DLD1 (cell line): ENCODE measurements around the gene RAPGEF1.
"Not testable (repeated sequence)": the region's sequence is repeated elsewhere in the genome, so short reads cannot be mapped to it uniquely, and the experiment has no call there.

Experiments used
- in situ Hi-C: cut with HindIII; loops from 2 replicates; pipeline ENCODE4 v1.10.0; 2017; ENCODE audit warnings: low sequenced_read_pairs

The RAPGEF1 gene

GRCh38 chr9:131670247-131671132, 69.4 kb downstream of the RAPGEF1 start:
- in situ Hi-C loops, result no loop called here

DNA sequence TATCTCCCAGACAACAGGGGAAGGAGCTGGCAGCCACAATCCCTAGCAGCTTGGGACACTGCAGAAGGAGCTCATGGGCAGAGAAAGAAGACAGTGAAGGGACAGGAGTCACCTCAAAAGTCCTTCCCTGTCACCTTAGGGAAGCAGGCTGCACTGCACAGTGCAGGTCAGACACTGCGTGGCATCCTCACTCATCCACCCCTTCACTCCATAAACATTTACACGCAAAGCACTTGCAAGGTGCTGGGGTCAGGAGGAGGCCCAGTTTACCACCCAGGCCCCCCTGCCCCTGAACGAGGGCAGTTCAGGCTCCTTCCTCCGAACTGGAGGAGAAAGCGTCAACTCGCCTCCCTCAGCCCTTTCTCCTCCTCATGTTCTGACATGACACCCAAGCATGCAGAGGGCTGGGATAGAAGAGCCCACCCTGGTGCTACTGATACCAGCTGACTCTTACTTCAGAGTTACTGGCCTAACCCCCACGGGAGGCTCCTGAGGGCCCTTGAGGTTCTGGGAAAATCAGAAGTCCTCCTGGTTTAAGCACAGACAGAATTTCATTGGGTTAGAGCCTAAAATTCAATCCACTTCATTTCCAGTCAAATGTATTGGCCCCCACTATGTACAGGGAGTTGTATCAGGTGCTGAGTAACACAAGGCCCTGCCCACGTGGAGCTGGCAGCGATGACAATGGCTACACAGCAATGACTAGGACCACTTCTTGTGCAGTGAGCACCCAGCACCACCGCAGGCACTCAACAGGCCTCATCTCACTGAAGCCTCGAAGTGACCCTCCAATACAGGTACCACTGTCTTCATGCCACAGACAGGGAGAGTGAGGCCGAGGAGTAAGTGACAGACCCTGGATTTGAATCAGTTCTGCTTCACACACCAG, 70.4 kb downstream of the RAPGEF1 start:
- in situ Hi-C loops, result no loop called here

DNA sequence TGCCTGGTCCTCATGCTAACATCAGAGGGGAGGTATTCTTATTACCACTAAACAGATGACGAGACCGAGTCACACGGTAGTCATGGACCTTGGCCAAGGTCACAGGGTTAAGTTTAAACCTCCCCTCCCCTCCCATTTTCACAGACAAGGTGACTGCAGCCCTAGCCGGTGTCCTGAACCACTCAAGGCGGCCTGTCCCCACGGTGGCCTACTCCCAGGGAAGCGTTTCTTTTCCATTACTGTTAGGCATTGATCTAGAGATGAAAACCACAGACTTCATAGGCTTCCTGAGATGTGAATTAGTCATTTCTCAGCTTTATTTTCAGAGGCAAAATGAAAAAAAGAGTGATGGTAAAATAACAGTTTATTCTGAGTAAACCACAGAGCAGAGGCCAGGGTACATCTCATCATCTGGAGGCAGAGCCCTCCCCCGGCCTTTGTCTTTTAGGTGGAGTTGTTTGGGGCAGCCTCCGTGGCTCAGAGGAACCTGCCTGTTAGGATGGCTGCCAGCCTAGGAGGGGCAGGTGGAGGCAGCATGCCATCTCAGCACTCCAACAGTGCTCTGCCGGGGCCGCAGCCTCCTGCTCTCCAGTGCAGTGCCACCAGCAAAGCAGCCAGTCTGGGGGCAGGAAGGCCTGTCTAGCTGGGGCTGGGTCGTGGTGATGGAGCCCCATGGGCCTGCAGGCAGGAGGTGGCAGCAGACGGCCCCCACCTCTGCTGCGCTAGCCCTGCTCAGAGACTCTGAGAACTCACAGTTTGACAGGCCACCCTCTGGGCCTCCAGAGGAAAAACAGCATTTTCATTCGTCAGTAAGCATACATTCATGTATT, 71.2 kb downstream of the RAPGEF1 start:
- in situ Hi-C loops, result no loop called here

DNA sequence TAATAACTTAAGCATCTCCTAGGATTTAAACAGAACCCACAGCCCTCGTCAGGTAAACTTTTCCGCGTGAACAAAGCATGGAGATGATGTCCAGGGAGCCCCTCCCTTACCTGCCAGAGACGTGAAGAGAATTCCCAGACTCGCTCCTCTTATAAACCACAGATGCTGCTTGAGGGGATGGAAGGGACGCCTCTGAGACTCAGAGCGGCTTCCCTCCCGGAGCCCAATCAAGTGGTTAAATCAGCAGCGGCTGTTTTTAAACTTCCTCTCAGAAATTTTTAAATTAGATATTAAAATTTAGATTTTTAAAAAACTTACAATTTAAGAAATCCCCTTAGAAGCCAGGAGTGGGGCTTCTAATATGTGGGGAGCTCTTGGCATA, 71.8 kb downstream of the RAPGEF1 start:
- in situ Hi-C loops, result no loop called here

DNA sequence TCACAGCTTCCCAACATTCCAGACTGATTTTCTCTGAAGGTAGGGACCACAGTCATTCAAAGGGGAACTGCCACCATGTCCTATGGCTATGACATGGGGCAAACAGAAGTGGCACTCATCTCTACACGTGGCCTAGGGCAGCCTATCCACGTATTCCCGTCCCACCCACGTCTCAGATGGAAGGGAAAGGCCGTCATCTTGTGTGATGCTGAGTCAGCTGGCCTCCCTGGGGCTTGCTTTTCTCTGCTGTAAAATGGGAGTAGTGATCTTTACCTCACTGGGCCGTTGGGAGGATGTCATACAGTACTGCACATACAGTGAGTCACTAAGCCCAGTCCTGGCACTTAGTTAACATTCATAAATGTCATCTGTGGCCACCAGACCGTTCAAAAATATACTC, 72.3 kb downstream of the RAPGEF1 start:
- in situ Hi-C loops, result no loop called here

DNA sequence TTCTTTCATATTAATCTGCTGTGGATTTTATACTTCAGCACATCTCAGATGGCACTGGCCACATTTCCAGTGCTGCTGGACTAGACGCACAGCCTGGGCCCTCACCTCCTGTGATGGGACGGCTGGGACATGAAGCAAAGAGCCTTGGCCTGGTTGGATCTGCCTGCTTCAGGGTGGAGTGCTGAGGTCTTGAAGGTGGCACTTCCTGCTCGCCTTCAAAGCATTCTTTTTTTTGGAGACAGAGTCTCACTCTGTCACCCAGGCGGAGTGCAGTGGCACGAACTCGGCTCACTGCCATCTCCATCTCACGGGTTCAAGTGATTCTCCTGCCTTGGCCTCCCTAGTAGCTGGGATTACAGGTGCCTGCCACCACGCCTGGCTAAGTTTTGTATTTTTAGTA, 73.1 kb downstream of the RAPGEF1 start:
- in situ Hi-C loops, result no loop called here

- in situ Hi-C loops, result no loop called here
Measured at GRCh38 chr9:131666029-131666428, 73.8 kb downstream of the RAPGEF1 start.

DNA sequence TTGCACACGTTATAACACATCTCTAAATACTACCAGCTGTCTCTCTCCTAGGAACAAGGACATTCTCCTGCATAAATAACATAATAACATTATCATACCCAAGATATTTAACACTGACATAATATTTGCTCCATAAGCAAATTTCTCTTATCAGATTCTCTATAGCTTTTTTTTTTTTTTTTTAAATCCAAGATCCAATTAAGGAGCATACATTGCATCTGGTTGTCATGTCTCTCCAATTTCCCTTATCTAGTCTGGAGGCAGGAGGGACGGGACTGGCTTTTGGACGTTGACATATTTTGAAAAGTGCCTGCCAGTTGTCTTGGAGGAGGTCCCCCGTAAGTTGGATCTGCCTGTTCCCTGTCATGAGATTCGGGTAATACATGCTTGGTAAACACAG, 76.6 kb downstream of the RAPGEF1 start:
- in situ Hi-C loops, result no loop called here

DNA sequence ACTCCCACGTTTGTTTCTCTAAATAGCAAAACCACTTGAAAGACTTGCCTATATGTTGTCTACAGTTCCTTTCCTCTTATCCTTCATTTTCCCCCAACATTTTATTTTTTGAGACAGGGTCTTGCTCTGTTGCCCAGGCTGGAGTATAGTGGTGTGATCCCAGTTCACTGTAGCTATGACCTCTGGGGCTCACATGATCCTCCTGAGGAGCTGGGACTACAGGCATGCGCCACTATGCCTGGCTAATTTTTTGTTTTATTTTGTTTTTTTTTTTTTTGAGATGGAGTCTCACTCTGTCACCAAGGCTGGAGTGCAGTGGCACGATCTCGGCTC, 77.6 kb downstream of the RAPGEF1 start:
- in situ Hi-C loops, result not testable (repeated sequence)

DNA sequence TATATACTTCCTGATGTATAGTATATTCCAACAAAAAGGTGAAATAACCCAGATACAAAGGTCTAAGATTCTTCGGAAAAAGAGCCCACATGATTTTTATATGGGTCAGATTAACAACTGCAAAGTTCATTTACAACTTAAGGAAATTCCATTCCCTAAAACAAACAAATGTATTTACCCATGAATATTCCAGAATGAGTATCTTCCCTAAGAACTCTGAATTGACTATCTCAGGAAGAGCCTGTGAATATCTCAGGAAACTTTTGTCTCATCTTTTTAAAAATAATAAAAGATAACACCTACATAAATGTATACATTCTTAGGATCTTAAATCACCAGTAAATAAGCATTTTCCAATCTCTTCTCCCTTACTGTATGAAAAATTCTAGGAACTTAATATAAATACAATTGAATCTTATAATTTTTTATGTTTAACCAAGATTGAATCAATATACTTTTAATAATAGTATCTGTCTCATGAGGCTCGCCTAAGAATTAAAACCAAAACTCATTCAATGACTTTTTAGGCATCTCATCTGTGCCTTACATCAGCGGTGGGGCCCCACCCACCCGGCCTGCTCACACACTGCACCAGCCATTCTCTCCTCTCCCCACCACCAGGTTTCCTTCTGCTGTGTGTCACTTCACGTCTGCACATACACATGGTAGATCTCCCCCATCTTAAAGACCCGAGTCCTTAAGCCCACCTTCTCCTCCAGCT, 78.1 kb downstream of the RAPGEF1 start:
- in situ Hi-C loops, result no loop called here

DNA sequence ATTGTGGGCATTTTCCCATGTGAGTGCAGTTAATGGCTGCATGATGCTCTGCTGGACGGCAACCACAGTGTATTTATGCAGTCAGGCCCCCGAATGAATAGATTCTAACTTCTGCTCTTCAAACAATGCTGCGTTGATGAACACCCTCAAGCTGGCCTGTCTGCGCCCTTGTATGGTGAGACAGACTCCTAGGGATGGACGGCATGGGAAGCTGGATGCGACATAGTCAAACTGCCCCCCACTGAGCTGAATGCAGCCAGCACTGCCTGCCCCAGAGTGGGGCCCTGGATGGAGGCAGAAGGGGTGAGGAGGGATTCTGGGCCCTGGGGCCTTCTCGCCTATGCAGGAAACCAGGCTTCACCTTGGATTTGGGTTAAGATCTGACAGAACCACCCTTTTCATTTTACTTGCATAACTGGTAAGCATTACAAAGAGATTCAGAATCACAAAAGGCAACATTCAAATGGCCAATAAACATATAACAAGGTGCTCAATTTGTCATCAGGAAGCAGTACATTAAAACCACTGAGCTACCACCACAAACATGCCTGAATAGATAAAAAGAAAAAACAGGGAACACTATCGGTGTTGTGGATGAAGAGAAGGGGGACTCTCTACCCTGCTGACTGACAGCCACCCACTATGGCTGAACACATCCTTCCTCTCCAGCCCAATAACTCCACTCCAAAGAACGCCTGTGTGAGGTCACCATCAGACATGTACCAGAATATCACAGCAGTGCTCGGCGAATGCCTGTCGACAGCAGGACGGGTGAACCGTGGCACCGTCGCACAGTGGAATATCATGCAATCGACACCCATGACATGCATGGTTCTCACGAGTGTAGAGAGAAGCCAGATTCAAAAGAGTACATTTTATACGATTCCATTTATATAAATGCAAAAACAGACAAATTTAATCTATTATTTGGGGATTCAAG, 79.1 kb downstream of the RAPGEF1 start:
- in situ Hi-C loops, result no loop called here

DNA sequence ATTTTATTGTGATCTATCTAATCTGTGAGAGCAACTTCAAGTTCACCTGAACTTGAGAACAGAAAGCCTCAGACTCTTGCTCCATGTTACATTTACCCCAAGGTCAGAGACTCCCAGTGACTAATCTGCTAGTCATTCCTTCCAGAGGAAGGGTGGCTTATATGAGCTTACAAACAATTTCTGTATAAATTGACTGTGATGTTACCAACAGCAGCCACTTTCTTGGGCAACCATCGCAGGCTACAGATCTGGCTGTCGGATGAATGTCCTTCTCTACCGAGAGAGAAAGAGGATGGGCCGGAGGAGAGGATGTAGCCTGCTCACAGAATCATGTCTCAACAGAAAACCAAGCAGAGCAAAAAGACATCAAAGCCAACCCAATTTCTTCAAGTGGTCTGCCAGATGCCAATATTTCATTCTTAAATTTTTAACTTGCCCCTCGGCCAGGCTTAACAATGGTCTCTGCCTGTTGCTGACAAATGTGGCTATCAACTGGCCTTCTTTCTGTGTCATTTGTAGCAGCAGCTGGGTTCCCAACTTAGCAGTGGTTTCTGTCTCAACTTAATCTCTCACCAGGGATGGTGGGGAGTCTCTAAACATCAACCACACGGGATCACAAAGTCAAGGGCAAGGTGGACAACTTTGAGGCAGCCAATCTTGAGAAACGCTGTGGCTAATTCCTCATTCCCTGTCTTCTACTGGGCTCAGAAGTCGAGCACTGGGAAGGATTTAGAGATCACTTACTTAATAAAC, 81.3 kb downstream of the RAPGEF1 start:
- in situ Hi-C loops, result no loop called here

DNA sequence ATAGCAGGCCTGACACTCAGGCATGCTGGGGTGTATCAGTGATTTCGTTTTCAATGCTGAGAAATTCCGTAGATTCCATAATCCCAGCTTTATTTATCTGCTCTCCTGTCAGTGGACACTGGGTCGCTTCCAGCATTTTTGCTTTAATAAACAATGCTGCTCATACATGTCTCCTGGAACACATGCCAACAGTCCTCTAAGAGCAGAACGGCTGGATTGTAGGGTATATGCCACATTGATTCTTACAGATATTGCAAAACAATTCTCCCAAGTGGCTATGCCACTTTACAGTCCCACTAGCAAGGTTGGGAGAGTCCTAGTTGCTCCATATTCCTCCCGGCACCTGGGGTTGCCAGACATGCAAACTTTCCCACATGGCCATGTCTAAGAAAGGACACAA, 81.9 kb downstream of the RAPGEF1 start:
- in situ Hi-C loops, result no loop called here

- in situ Hi-C loops, result no loop called here
Measured at GRCh38 chr9:131657456-131657855, 82.4 kb downstream of the RAPGEF1 start.

- in situ Hi-C loops, result no loop called here
Measured at GRCh38 chr9:131657037-131657377, 82.9 kb downstream of the RAPGEF1 start.

- in situ Hi-C loops, result no loop called here
Measured at GRCh38 chr9:131656356-131657036, 83.4 kb downstream of the RAPGEF1 start.

GRCh38 chr9:131654369-131654768, 85.5 kb downstream of the RAPGEF1 start:
- in situ Hi-C loops, result not testable (repeated sequence)

DNA sequence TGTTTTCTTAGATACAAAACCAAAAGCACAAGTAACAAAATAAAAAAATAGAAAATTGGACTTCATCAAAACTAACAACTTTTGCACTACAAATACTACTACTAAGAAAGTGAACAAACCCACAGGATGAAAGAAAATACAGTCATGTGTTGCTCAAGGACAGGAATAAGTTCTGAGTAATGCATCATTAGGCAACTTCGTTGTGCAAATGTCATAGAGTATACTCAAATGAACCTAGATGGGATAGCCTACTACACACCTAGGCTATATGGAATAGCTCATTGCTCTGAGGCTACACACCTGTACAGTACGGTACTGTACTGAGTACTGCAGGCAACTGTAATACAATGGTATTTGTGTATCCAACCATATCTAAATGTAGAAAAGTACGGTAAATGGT, 88.3 kb downstream of the RAPGEF1 start:
- in situ Hi-C loops, result no loop called here
